T-helper 1 cell (primary cell): Measurements from ENCODE around the gene SLC16A9.

Experiments used
- DNase-seq, 5 donors: peaks; one replicate each; pipeline ENCODE4 v3.0.0-alpha.2; 2012 to 2020

Gene SLC16A9

GRCh38 chr10:59627366-59628018 is 82.2 kb downstream of the SLC16A9 start:
- DNase-seq, result no peak

GRCh38 chr10:59626523-59626869 is 83.2 kb downstream of the SLC16A9 start:
- DNase-seq, result no peak

GRCh38 chr10:59625721-59626522 is 83.7 kb downstream of the SLC16A9 start:
- DNase-seq, result peak in 4 of 5 donors; percentile 7 to 65 (median 26)

GRCh38 chr10:59624951-59625350 is 84.7 kb downstream of the SLC16A9 start:
- no peak for DNase-seq

GRCh38 chr10:59624136-59624535 is 85.5 kb downstream of the SLC16A9 start:
- no peak for DNase-seq

- no peak for DNase-seq
Measured at GRCh38 chr10:59623133-59624121, 86.2 kb downstream of the SLC16A9 start.

GRCh38 chr10:59622320-59623132 is 87.1 kb downstream of the SLC16A9 start:
- peak in 3 of 5 donors; percentile 2 to 11 (median 9) for DNase-seq

- no peak for DNase-seq
Measured at GRCh38 chr10:59621771-59622170, 87.9 kb downstream of the SLC16A9 start.

GRCh38 chr10:59618666-59619065 is 91.0 kb downstream of the SLC16A9 start:
- no peak for DNase-seq

GRCh38 chr10:59617996-59618395 is 91.7 kb downstream of the SLC16A9 start:
- DNase-seq, result no peak

- DNase-seq, result no peak
Measured at GRCh38 chr10:59611048-59611447, 98.6 kb downstream of the SLC16A9 start.

- DNase-seq, result no peak
Measured at GRCh38 chr10:59607970-59608369, 101.7 kb downstream of the SLC16A9 start.

- no peak for DNase-seq
Measured at GRCh38 chr10:59606551-59606961, 103.1 kb downstream of the SLC16A9 start.

- DNase-seq, result no peak
Measured at GRCh38 chr10:59601985-59602384, 107.7 kb downstream of the SLC16A9 start.
